ENCODE measurements around the gene DCXR. TPM values are rescaled to one million over a fixed set of nuclear protein-coding genes. Genes with fewer than 3 reads are reported as not detected.

The DCXR gene
- total RNA-seq, 1 experiment from 2014 or later = 167 TPM

DNA sequence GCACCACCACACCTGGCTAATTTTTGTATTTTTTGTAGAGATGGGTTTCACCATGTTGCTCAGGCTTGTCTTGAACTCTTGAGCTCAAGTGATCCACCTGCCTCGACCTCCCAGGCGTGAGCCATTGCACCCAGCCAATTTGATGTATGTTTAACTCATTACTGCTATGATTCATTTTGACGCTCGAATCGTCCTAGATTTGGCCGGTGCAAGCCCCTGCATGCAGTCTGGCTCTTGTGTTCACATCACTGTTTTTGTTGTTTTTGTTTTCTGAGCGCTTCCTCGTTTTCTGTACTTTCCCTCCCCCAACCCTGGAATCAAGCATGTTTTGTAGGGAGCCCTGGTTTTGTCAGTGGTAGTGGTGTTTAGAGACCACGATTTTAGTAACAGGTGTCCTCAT lies 35.9 kb upstream of the DCXR start:
- no peak for DNase-seq (ENCODE audit: low spot score)

DNA sequence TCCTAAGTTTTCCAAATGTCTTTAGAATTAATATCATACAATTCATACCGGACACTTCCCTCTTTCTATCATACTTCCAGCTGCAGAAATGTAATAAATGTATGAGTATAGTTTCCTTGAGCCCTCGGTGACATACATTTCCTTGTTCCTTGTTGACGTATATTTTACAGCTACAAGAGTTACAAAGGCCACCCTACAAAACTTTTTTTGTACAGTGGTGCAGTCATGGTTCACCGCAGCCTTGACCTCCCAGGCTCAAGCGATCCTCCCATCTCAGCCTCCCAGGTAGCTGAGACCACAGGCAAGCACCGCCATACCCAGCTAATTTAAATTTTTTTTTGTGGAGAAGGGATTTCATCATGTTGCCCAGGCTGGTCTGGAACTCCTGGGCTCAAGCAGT lies 35.3 kb upstream of the DCXR start:
- DNase-seq (ENCODE audit: low spot score) = no peak

DNA sequence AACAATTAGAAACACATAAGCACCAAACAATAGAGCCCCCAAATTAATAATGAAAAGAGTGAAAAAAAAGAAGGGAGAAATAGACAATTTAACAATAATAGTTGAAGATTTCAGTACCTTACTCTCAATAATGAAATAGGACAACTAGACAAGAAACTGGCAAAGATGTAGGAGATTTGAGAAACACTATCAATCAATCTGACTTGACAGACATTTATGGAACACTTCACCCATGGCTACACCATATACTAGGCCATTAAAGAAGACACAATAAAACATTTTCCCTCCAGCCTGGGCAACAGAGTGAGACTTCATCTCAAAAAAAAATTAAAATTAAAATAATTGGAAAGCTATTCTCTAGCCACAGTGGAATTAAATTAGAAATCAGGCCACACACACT lies 33.1 kb upstream of the DCXR start:
- DNase-seq (ENCODE audit: low spot score) = no peak

DNA sequence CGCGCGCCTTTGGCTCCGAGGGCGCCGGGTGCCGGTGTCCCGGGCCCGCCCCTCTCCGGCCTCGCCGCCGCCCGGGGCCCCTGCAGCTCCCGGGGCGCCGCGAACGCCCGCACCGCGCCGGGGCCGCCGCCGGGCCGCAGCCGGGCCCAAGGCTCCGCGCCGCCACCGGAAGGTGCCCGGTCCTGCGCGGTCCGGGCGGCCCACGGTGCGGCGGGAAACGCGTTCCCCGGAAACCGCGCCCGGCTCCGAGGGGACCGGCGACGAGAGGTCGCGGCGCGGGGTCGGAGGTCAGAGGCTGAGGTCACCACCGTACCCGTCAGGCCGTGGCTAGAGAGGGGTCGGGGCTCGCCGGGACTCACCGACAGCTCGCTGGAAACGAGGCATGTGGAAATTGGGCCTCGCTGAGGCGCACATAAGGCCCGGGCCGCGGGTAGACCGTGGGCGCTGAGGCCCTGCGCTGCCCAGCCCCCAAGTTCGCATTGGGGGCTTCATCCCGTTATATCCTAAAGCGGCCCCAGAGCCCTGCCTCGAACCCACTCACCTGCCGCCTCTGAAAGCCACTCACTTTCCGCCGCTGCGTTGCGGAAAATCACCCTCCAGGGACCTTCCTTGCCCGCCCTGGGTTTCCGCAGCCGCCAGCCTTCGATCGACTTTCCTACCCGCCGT lies 28.3 kb upstream of the DCXR start, which contains the start of gene DUS1L:
TSS of gene DUS1L (minus strand) at position 167 of the 666 bp plus-strand sequence. CDS start 745 bp downstream, outside the sequence.
- DNase-seq (ENCODE audit: low spot score) = no peak

DNA sequence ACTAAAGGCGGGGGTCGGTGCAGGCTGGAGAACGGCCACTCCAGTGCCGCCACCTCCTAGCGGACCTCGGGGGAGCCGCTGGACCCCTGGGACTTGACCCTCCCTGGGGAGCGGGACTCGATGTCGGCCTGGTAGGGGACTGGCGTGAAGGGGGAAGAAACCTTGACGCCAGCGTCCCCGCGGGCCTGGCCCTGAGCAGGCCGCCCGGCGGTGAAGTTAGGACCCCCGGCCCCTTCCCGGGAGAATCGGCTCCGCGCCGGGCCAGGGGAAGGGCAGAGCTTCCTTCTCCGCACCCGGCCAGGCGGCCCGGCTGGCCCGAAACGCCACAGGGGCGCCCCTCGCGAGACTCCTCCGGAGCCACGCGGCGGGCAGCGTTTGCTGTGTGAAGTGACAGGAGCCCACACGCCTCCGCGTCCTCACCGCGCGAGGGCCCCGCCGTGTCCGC lies 27.7 kb upstream of the DCXR start:
- no peak for DNase-seq (ENCODE audit: low spot score)

DNA sequence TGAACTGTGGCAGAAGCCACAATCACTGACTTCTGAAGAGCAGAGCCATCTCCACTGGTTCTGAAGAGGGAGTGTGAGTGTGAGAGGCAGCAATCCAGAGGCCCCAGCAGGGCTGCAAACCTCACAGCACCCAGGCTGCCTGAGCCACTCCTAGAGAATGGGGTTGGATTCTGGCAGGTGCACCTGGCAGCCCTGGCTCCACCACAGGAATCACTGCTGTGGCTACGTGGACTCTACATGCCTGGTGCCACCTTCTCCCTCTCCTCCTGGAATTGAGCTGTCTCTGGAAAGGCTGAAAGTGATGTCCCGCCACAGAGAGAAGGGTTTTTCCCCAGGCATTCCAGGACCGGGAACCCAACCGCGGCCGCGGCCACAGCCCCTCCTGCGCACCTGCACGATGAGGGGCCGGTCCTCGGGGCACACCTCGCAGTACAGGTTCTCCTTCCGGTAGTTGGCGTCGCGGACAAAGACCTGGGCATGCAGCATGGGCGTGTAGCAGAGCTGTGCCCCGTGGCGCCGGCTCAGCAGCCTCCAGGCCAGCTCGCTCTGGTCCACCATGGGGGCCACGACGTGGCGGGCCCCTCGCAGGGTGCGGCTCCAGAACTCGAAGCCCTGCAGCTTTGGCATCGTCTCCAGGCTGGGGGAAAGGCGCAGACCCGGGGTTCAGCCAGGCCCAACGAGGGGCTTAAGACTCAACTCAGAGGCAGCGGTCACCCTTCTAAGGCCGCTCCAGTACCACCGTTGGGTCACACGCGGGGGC lies 27.1 kb upstream of the DCXR start:
- DNase-seq (ENCODE audit: low spot score) = peak; percentile 58

DNA sequence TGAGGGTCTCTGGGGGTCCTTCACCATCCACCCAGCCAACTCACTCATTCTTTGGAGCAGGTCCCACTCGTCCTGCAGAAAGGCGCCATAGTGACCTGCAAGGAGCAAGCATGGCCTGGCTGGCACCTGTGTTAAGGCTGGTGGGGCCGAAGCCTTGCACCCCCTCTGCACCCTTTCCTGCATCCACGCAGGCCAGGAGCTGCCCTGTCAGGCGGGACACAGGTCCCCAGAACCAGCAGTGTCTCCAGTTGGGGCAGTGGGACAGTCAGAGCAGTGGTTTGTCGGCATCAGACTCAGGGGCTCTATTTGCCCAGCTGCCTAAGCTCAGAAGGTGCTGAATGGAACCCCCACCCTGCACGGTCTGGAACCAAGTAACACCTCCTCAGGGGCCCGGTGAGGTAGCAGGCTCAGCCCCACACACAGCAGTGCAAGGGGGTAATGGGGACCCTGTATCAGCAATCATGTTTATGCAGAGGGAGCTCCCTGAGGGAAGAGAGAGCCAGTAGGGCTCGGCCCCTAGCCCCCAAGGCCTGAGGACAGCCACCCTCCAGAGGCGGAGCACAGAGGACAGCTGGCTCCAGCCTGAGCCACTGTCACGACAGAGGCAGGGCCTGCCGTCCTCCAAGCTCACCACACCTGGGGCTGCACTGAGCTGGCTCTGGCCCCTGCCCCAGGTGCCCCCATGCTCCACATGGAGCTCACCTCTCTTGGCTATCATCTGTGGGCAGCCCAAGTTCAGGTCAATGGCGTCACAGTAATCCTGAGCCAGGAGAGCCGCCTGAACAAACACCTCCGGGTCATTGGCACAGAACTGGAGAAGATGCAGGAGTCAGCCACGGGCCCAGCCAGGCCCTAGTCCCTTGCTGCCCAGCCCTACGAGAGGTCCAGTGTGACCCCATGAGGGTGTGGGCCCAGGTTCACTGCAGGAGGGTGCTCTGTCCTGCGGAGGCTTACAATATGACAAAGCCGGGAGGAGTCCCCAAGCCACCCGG lies 26.2 kb upstream of the DCXR start:
- no peak for DNase-seq (ENCODE audit: low spot score)

DNA sequence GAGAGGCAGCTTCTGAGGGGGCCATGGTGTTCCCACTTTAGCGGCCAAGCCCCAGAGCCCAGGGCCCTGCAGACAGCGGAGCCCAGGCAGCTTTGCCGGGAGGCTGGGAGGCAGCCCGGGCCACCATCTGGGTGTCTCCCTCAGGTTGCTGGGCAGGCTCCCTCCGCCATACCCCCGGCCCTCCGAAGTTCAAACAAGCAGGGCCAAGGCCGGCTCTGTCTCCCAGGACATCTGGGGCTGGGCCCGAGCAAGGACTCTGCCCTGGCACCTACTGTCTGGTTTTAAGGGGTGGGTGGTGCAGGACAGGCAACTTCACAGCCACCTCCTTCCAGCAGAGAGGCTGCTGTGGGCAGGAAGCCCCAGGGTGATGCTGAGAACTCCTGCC lies 25.5 kb upstream of the DCXR start:
- DNase-seq (ENCODE audit: low spot score) = no peak

DNA sequence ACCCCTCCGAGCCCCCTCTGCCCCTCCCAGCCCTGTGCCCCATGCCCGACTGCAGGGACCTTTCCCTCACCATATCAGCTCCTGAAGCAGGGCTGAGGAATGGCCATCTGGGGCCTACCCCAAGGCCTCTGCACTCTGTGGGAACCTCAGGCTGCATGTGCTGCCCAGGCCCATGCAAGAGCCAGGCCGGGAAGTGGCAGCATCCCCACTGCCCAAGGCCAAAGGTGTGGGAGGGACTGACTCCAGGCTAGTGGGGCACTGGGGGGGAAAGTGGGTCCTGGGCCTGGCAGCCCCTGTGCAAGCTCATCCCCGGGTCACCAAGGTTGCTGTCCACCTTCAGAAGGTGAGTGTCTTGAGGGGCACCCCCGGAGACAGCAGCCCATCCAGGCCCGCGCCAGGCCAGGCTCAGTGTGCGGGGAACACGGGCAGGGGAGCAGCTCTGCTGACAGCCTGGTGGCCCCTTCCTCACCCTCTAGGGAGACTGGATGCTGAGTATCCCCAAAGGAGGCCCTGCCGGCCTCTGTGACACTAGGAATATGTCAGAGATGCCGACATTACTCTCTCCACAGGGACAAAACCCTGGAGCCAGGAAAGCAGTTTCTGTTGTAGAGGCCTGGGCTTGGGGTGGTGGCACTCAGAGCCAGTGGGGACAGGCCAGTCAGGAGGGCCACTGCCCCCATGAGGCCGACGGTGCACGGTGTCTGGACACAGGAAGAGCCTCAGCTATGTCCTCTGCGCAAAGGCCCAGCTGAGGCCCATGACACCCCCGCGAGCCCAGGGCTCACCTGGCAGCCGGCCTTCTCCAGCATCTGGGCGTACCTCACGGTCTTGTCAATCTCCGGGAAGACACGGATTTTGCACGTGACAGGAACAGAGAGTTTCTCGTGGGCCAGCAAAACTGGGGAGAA lies 24.8 kb upstream of the DCXR start:
- no peak for DNase-seq (ENCODE audit: low spot score)

DNA sequence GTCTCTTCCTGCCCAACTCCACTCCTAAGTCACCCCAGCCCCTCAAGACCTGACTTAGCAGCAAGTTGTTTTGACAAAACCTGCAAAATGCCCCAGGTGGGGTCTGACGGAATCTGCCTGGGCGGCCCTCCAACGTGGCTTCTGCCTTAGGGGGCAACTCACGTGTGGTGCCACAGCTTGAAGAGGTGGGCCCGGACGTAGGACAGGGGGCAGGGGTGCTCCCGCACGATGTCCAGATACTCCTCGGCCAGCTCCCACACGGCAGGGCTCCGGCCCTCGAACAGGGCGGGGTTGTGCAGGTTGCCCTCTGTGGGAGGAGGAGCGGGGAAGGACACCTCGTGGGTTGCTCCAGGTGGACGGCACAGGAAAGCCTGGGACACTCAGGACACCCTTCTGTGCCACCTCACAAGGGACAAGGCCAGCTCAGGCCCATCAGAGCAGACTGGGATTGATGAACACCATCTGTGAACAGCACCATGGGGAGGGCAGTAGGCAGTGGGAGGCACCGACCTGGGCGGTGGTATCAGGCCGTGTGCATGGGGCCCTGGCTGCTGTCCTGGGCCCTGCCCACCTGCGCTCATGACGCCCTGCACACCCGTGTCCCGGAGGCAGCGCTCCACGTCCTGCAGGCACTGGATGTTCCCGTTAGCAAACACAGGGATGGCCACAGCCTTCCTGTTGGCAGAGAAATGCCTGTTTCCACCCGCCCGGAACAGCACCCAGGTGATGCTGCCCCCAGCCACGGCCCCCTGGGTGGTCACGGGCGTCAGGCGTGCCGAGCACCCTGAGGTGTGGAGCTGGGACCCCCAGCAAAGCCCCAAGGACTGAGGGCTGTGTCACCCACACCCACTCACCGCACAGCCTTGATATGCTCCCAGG lies 23.8 kb upstream of the DCXR start:
- DNase-seq (ENCODE audit: low spot score) = no peak

DNA sequence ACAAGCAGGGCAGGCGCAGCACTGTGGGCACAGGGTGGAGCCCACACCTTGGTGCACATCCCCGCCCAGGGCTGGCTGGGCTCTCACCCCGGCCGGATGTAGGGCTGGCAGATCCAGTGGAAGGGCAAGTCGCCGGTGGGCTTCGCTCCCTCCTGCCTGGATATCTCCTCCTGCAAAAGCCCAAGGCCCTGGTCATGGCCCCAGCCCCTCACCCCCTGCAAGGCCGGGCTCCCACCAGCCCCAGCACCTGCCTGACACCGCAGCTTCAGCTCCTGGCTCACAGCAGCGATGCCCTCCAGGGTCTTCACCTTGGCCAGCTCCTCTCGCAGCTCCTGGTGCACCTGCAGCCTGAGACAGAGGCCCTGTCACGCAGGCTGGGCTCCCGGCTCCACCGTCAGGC lies 23.1 kb upstream of the DCXR start:
- DNase-seq (ENCODE audit: low spot score) = no peak

DNA sequence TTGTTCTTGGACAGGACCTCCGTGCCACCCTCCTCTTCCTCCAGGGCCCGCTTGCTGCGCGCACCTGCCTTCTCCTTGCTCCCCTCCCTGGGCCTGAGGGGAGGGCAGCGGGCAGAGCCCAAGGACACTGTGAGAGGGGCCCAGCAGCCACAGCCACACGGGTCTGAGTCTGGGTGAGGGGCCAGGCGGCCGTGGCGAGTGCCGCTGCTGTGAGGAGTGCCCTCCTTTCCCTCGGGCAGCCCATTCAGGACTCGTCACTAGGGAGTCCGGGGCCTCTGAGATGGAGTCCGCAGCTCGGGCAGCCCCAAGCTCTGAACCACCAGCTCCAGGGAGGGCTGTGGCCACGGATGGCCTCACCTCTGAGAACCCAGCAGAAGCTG lies 22.5 kb upstream of the DCXR start:
- DNase-seq (ENCODE audit: low spot score) = no peak

DNA sequence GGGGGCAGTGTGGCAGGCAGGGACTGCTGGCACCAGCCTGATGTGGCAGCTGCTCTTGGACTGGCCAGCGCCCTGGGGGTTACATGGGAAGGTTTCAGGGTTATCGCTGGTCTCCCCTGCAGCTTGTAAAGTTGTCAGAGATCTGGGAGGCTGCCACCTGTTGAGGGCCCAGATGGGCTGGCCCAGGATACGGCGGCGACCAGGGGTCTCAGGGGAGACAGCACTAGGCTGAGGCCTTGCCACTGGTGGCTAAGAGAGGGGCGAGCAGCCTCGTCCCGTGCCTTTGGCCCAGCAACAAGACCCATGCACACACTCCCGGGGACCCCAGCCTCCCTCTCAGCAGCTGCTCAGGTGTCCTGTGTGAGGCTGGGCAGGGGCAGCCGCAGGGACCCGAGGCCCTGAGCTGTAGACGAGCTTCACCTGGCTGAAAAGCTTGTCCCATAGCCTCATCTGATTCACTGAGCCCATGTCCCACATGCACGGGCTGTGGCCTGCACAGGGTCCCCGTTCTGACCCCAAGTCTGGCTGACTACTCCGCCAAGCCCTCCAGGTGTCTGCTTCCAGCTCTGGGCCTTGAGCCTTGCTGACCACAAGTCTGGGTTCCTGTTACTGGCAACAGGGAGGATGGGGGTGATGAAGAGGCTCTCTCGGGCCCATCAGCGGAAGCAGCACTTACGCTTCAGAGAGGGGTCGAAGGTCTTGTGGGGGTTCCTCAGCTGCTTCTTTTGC lies 21.9 kb upstream of the DCXR start:
- no peak for DNase-seq (ENCODE audit: low spot score)

DNA sequence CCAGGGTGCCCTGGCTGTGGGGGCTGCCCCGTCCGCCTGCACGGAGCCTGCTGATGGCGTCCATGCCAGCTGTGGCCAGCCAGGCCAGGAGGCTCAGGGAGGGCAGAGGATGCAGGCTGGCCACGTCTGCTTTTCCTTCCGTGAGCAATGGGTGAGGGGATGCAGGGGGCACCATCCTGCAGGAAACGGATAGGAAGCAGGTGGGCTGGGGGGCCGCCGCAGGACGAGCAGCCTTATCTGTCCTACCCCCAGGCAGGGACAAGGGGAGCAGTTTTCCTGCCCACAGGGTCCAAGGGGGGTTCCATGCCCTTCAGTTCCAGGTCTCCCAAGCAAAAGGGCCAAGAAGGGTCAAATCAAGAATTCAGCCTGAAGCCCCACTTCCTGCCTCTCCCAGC lies 21.4 kb upstream of the DCXR start:
- DNase-seq (ENCODE audit: low spot score) = no peak

DNA sequence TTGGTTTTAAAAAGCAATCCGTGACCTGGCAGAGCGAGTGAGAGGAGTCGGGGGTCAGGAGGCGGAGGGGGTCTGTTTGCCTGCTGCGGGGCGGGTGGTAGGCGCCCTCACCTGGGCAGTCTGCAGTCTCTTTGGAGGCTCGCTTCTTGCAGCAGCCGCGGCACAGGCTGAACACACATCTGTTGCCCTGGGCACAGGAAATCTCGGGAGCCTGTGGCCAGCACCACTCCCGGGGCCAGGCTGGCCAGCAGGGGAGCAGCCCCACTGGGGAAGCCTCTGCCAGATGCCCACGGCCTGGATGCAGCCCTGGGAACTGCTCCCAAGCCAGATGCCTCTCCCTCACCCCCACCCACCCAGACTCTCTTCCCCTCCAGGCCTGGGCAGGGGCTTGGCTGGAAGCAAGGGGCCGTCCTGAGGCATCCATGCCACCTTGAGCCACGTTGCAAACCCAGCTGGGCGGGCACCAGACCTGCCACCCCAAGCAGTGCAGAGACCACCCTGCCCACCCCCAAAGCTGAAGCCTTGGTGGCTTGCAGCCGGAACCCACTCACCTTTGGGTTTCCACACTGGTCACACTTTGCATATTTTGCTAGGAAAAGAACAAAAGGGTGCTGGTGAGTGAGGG lies 20.8 kb upstream of the DCXR start:
- no peak for DNase-seq (ENCODE audit: low spot score)

DNA sequence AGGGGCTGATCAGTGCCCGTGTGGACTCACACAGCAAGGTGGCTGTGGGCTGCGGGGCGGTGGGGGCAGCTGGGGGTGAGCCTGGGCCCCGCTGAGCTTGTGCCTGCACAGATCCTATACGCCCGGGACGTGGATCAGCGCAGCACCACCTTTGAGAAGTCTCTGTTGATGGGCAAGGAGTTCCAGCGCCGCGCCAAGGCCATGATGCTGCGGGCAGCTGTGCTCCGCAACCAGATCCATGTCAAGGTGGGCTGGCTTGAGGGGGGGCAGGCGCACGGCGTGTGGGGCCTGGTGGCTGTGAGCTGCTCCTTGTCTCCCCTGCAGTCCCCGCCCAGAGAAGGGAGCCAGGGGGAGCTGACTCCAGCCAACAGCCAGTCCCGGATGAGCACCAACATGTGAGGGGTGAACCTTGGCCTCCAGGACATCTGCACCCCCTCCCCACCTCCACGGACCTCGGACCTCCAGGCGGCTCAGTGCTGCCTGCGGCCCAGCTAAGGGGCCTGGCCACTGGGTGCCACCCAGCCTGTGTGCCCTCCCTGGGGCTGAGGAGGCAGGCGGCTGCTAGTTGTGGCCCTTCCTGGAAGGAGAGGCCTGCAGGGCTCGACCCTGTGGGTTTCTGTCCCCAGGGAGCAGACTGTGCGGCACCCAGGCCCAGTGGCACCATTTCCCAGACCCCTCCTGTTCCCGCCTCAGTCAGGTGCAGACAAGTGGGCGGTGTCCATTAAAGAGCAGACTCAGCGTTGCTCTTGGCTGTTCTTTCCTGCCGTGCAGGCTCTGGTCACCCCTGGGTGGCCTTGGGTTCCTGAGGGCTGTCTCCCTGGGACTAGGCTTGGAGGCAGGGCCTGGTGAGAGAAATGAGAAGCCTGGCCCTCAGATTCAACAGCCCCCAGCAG lies 19.5 kb upstream of the DCXR start:
- DNase-seq (ENCODE audit: low spot score) = no peak

DNA sequence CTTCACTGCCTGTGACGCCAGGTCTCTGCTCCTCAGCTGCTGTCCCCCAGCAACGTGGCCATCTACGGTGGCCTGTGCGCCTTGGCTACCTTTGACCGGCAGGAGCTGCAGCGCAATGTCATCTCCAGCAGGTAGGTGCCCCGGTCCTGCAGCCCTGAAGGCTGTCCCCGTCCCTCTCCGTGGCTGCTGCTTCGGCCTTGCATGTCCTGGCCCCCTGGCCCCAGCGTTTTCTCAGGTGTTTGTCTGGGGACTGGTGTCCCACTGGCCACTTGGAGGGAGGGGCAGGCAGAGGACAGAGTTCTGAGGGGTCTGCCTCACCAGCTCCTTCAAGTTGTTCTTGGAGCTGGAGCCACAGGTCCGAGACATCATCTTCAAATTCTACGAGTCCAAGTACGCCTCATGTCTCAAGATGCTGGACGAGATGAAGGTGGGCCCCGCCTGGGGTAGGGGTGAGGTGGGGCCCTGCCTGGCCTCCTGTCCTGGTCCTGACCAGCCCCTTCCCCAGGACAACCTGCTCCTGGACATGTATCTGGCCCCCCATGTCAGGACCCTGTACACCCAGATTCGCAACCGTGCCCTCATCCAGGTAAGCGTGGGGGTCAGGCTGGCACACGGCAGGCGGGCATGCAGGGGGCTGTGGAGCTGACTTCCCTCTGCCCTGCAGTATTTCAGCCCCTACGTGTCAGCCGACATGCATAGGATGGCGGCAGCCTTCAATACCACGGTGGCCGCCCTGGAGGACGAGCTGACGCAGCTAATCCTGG lies 18.6 kb upstream of the DCXR start:
- DNase-seq (ENCODE audit: low spot score) = no peak

All from HT-29 (cell line).